Measurements from ENCODE around the gene LY6G6D.

DNA sequence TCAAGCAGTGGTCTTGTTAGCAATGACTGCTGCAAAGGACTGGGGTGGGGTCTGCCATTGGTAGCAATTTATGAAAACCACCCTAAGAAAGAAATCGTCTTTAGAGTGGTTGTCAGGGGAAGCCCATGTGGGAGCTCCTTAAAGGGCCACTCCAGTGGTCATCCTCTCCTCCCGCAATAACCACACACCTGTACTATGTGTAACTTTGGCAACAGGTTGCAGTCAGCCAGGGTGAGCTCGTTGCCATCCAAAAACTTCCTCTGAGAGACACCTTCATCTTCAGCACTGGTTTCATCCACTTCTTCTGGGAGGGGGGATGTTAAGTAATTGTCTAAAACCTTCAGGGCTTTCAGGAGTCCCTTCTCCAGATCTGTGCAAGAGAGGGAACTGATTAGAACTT, 16.9 kb downstream of the LY6G6D start:
- TF ChIP-seq NR3C1 (CRISPR knock-in tag; IDR thresholded peaks at IDR 0.05), result no peak
- TF ChIP-seq GATAD1 (CRISPR knock-in tag; IDR thresholded peaks at IDR 0.05), result no peak

Measured in HepG2 (cell line).